Endothelial cell (in vitro differentiated cells): ENCODE data around the gene L1CAM. TPM values are rescaled to one million over a fixed set of nuclear protein-coding genes. Genes with fewer than 3 reads are reported as not detected.

ENCODE experiments used
- DNase-seq: peaks from one replicate; pipeline ENCODE4 v3.0.0; 2021; ENCODE audit warnings: low spot score
- H3K27ac Mint-ChIP-seq: one replicate; pipeline ENCODE4 v1.8.0; 2021; ENCODE audit warnings: mixed read lengths, inconsistent platforms; ENCODE audit not compliant: unreplicated experiment
- H3K27me3 Mint-ChIP-seq: one replicate; pipeline ENCODE4 v1.8.0; 2021; ENCODE audit warnings: mild to moderate bottlenecking, moderate library complexity, mixed read lengths, inconsistent platforms; ENCODE audit not compliant: unreplicated experiment
- H3K36me3 Mint-ChIP-seq: one replicate; pipeline ENCODE4 v1.8.0; 2021; ENCODE audit warnings: mild to moderate bottlenecking, low read depth, mixed read lengths, inconsistent platforms; ENCODE audit not compliant: unreplicated experiment
- H3K4me1 Mint-ChIP-seq: one replicate; pipeline ENCODE4 v1.8.0; 2021; ENCODE audit warnings: mild to moderate bottlenecking, mixed read lengths, inconsistent platforms; ENCODE audit not compliant: unreplicated experiment
- H3K4me3 Mint-ChIP-seq: one replicate; pipeline ENCODE4 v1.8.0; 2021; ENCODE audit warnings: mild to moderate bottlenecking, mixed read lengths, inconsistent platforms; ENCODE audit not compliant: unreplicated experiment
- H3K9me3 Mint-ChIP-seq: one replicate; pipeline ENCODE4 v1.8.0; 2021; ENCODE audit warnings: mixed read lengths, inconsistent platforms; ENCODE audit not compliant: unreplicated experiment
- total RNA-seq: library from RNA; stranded (reverse); fragmentation: NEBNext Ultra II Directional; extraction: Animal tissue kit (Norgen Biotek cat#: 25700); gene quantifications from one replicate; pipeline ENCODE4 v1.2.1, GENCODE V29; 2021; ENCODE audit not compliant: unreplicated experiment
- TF ChIP-seq, protein P1 (sequence below): fragments of 200-600 bp; sonication (generic); IDR thresholded peaks from one replicate; pipeline ENCODE4 v1.5.0; 2021; ENCODE audit warnings: antibody characterized with exemption; ENCODE audit not compliant: unreplicated experiment

The L1CAM gene
- total RNA-seq, 1 donor from 2014 or later, result 0.31 TPM

DNA sequence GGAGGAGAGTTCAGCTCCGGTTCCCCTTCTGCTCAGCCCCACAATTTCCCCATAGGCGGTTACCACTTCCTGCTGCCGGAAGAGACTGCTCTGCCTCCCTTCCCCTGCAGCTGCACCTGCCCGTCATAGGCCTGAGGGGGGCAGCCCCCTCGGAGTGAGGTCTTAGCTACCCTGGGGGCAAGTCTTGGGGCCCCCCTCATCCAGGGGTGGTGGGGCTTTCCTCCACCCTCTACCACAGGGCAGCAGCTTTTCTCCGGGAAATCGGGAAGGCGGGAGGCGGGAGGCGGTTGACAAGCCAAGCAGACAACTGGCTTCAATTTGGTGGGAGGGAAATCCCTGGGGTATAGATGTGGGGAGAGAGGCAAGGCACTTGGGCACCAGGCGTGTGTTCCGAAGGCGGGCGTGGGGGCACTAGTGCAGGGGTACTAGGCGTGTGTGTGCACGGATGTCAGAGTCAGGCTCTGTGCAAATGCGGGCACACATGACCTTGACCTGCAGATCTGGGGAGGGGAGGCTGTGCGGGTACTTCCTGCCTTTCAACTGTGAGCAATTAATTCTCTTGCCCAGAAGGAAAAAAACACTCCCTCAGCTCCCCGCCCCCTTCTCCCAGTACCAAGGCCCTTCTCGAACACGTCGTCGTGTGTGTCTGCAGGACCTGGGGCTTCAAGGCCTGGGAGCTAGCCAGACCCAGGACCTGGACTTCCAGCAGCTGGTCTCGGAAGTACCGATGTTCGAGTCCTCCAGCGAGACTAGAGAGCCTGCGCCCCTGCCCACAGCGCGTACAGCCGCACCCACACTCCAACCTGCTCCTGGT is 41.1 kb upstream of the L1CAM start:
- Mint-ChIP-seq H3K27me3 (peaks cover 4% of the 10 kb centered on the region), H3K9me3 (no peaks in the 10 kb centered on the region)

DNA sequence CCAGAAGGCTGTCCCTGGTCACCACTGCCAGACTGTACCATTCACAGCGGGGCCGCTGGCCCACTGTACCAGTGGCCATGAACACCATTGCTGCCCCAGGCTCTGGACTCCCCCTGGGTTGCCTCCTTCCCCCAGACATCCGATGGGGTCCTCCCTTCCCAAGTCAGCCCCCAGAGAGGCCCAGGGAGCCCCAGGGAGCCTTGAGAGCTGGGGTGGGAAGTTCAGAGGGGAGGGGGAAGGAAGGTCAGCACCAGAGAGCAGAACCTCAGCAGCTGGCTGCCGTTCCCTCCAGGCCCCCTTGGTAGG is 40.5 kb upstream of the L1CAM start:
- H3K9me3 Mint-ChIP-seq, result no peaks in the 10 kb centered on the region
- peaks cover 2% of the 10 kb centered on the region for H3K27me3 Mint-ChIP-seq
- TF ChIP-seq, protein P1, sequence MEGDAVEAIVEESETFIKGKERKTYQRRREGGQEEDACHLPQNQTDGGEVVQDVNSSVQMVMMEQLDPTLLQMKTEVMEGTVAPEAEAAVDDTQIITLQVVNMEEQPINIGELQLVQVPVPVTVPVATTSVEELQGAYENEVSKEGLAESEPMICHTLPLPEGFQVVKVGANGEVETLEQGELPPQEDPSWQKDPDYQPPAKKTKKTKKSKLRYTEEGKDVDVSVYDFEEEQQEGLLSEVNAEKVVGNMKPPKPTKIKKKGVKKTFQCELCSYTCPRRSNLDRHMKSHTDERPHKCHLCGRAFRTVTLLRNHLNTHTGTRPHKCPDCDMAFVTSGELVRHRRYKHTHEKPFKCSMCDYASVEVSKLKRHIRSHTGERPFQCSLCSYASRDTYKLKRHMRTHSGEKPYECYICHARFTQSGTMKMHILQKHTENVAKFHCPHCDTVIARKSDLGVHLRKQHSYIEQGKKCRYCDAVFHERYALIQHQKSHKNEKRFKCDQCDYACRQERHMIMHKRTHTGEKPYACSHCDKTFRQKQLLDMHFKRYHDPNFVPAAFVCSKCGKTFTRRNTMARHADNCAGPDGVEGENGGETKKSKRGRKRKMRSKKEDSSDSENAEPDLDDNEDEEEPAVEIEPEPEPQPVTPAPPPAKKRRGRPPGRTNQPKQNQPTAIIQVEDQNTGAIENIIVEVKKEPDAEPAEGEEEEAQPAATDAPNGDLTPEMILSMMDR, result no peak
- H3K4me3 Mint-ChIP-seq, result peak overlapping the region; percentile 78
- H3K27ac Mint-ChIP-seq, result no peak overlapping the region
- DNase-seq, result no peak
- peaks cover 11% of the 10 kb centered on the region for H3K36me3 Mint-ChIP-seq
- H3K4me1 Mint-ChIP-seq, result peaks cover 14% of the 10 kb centered on the region

More for the DNA sequence above, 41.1 kb upstream of the L1CAM start:
- no peak for DNase-seq
- H3K36me3 Mint-ChIP-seq, result peaks cover 11% of the 10 kb centered on the region
- H3K4me1 Mint-ChIP-seq, result peaks cover 14% of the 10 kb centered on the region
- TF ChIP-seq, protein P1, result no peak
- H3K27ac Mint-ChIP-seq, result peak overlapping the region; percentile 30
- peak overlapping the region; percentile 78 for H3K4me3 Mint-ChIP-seq

DNA sequence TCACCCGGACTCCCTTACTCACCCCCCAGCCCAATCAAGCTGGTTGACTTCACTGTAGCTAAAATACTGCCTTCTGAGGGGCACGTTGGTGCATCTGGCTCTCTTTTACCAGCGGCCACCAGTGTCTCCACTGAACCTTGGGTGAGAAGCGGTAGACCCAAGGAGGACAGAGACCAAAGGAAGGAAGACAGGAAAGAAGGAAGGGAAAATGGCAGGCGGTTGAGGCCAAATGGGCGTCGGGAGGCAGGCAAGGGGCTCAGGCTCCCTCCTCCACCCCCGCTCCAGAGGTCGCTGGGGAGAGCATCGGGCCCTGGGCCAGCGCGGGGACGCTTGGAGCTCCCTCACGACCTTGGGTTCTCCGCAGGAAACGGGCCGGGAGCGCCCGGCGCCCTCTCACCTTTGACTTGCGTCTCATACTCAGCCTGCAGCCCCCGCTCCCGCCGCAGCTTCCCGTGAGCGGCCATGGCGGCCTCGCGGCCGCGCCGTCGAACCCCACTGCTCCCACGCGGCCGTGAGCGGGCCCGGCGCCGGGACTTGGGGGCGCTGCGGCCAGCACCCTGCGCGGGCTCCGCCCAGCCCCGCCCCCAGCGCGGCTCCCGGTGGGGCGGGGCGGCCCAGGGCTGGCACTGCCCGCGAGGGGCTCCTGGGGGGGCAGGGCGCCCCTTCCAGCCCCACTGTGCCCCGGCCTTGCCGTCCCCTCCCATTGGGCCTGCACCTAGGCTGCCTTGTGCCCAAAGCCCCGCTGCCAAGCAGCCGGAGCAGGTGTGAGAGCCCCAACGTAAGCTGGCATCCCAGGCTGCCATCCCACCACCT is 40.0 kb upstream of the L1CAM start, which contains the start of gene ARHGAP4:
Gene ARHGAP4 (minus strand): TSS at position 526 of the 813 bp plus-strand sequence. CDS start 62 bp downstream, at position 464.
- TF ChIP-seq, protein P1, result no peak
- peaks cover 10% of the 10 kb centered on the region for H3K36me3 Mint-ChIP-seq
- H3K27ac Mint-ChIP-seq, result peak within 1 kb of the TSS; percentile 52
- peaks cover 16% of the 10 kb centered on the region for H3K4me1 Mint-ChIP-seq
- H3K4me3 Mint-ChIP-seq, result peak within 1 kb of the TSS; percentile 89
- no peak for DNase-seq
- H3K27me3 Mint-ChIP-seq, result peaks cover 2% of the 10 kb centered on the region
- no peaks in the 10 kb centered on the region for H3K9me3 Mint-ChIP-seq

DNA sequence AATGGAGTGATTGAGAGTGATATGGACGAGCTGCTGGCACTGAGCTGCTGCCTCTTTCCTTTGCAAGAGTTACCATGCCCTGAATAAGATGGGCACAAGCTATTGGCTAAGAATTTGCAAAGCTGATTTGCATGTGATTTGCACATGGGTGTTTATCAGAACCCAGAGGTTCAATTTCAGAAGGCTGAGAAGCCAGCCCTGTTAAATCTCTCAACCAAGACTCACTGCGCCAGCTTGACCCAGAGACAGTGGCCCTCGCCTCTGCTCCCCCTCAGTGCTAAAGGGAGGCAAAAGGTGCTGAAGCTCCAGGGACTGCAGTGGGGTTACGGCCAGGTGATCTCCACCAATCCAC is 39.4 kb upstream of the L1CAM start:
- H3K4me3 Mint-ChIP-seq, result peak overlapping the region; percentile 89

More for the DNA sequence above, 39.4 kb upstream of the L1CAM start:
- peaks cover 2% of the 10 kb centered on the region for H3K27me3 Mint-ChIP-seq
- H3K4me1 Mint-ChIP-seq, result peaks cover 17% of the 10 kb centered on the region
- TF ChIP-seq, protein P1, result no peak
- peaks cover 5% of the 10 kb centered on the region for H3K36me3 Mint-ChIP-seq
- DNase-seq, result no peak
- no peaks in the 10 kb centered on the region for H3K9me3 Mint-ChIP-seq
- no peak overlapping the region for H3K27ac Mint-ChIP-seq
